T-cell (primary cell): ENCODE data around the gene ERBIN. TPM values are rescaled to one million over a fixed set of nuclear protein-coding genes. Genes with fewer than 3 reads are reported as not detected.
"Not testable (repeated sequence)": the region's sequence is repeated elsewhere in the genome, so short reads cannot be mapped to it uniquely, and the experiment has no call there.

Experiments
- ATAC-seq, 4 experiments: fragments of 200-7000 bp in 3 of 4; fragments of 150-1000 bp in 1 of 4; cut with Tn5 transposase; replicated peaks in 1 of 4; 1 replicate in 3 of 4; 2 replicates in 1 of 4; pipeline ENCODE4 v1.10.0; 2021; ENCODE audit warnings: moderate library complexity in 3 of 4, mild to moderate bottlenecking in 2 of 4, moderate number of reproducible peaks in 1 of 4
- CTCF ChIA-PET, 2 donors: fragments of 300-600 bp; sonication (Branson Sonifier 250); formaldehyde crosslinking; loops; one replicate each; lab custom pipeline; 2022; ENCODE audit warnings: antibody characterized with exemption in 2 of 2; lab: Charles Lee
- POLR2A ChIA-PET, 2 donors: fragments of 300-600 bp; sonication (Branson Sonifier 250); formaldehyde crosslinking; loops; one replicate each; lab custom pipeline; 2022; ENCODE audit warnings: antibody characterized with exemption in 2 of 2; lab: Charles Lee
- DNase-seq, 35 experiments: peaks; one replicate each; pipeline versions ENCODE4 v3.0.0 to v3.0.0-alpha.2; 2013 to 2023
- H3K27ac ChIP-seq: one replicate; pipeline ENCODE4 v1.5.1; 2013; ENCODE audit warnings: low read length
- H3K27me3 ChIP-seq, 2 experiments: replicated peaks in 1 of 2; 1 replicate in 1 of 2; 2 replicates in 1 of 2; pipeline versions ENCODE4 v1.6.1 to v1.7.0; 2013; ENCODE audit warnings: low read length in 1 of 2, mixed read lengths in 1 of 2; ENCODE audit not compliant: control insufficient read depth in 2 of 2, insufficient read depth in 2 of 2; ENCODE audit errors: extremely low read depth in 1 of 2
- H3K36me3 ChIP-seq, 2 donors: 1 replicate in 1 of 2; 2 replicates in 1 of 2; pipeline versions ENCODE4 v1.6.1 to v1.7.0; 2013; ENCODE audit warnings: low read length in 1 of 2; ENCODE audit not compliant: control insufficient read depth in 2 of 2, insufficient read depth in 1 of 2; ENCODE audit errors: extremely low read depth in 1 of 2
- H3K4me1 ChIP-seq, 2 experiments: 1 replicate in 1 of 2; 2 replicates in 1 of 2; pipeline versions ENCODE4 v1.6.1 to v1.7.0; 2013; ENCODE audit warnings: low read length in 2 of 2, mixed read lengths in 1 of 2; ENCODE audit not compliant: insufficient read depth in 2 of 2, control insufficient read depth in 1 of 2; ENCODE audit errors: extremely low read depth in 1 of 2
- H3K4me3 ChIP-seq, 2 donors: 1 replicate in 1 of 2; 2 replicates in 1 of 2; pipeline versions ENCODE4 v1.5.1 to v1.7.0; 2013; ENCODE audit warnings: mild to moderate bottlenecking in 2 of 2, low read length in 1 of 2, moderate library complexity in 1 of 2; ENCODE audit not compliant: control insufficient read depth in 1 of 2; ENCODE audit errors: extremely low read depth in 1 of 2
- H3K9me3 ChIP-seq: 2 replicates; pipeline ENCODE4 v1.7.0; 2013
- H3K27ac Mint-ChIP-seq, 2 donors: one replicate each; pipeline ENCODE4 v1.8.0; 2020 to 2021; ENCODE audit warnings: mild to moderate bottlenecking in 2 of 2, mixed read lengths in 2 of 2
- H3K27me3 Mint-ChIP-seq, 2 donors: one replicate each; pipeline ENCODE4 v1.8.0; 2021 to 2022; ENCODE audit warnings: mixed read lengths in 2 of 2
- H3K36me3 Mint-ChIP-seq: one replicate; pipeline ENCODE4 v1.8.0; 2021; ENCODE audit warnings: mixed read lengths
- H3K4me1 Mint-ChIP-seq, 3 donors: one replicate each; pipeline ENCODE4 v1.8.0; 2020 to 2022; ENCODE audit warnings: mixed read lengths in 3 of 3, mild to moderate bottlenecking in 1 of 3
- H3K4me3 Mint-ChIP-seq, 3 donors: one replicate each; pipeline ENCODE4 v1.8.0; 2020 to 2022; ENCODE audit warnings: mild to moderate bottlenecking in 3 of 3, mixed read lengths in 3 of 3, moderate library complexity in 3 of 3
- H3K9me3 Mint-ChIP-seq, 3 donors: one replicate each; pipeline ENCODE4 v1.8.0; 2020 to 2022; ENCODE audit warnings: mixed read lengths in 3 of 3
- WGBS: methylation state at CpG from one replicate; pipeline ENCODE4 v1.1.5; 2013; ENCODE audit warnings: missing lambda C conversion rate; ENCODE audit not compliant: insufficient coverage; 5-methylcytosine and 5-hydroxymethylcytosine counted together
- total RNA-seq, 35 experiments: library from RNA in 6 of 35; stranded (reverse) in 6 of 35; fragments of 120-200 nt in 1 of 35; gene quantifications; one replicate each; pipeline versions ENCODE4 v1.2.1 to v1.2.4 and lab custom pipeline; 2013 to 2026

The ERBIN gene
- total RNA-seq, 5 donors from 2014 or later (not counting 1 experiment from before 2014, with no cell fraction given): 105 to 125 (median 112) TPM

- WGBS: no CpG with 5 or more reads among the region's 3 CpGs
- no peak overlapping the region for H3K4me3 Mint-ChIP-seq
These were observed 11.7 kb upstream of the ERBIN start for GRCh38 chr5:65914641-65915196.

GRCh38 chr5:65915661-65916060, 10.7 kb upstream of the ERBIN start:
- CTCF ChIA-PET, H3K27me3 ChIP-seq, H3K9me3 ChIP-seq, H3K4me3 Mint-ChIP-seq, ATAC-seq, DNase-seq, H3K4me3 ChIP-seq, H3K27ac Mint-ChIP-seq, H3K27ac ChIP-seq, H3K36me3 ChIP-seq, H3K36me3 Mint-ChIP-seq, POLR2A ChIA-PET, H3K4me1 ChIP-seq, H3K9me3 Mint-ChIP-seq, H3K27me3 Mint-ChIP-seq: not testable (repeated sequence)
- H3K4me1 Mint-ChIP-seq: peaks cover 5 to 16% (median 8%) of the 10 kb centered on the region in 3 donors
- 100% methylated on average over 2 of the region's 6 CpGs for WGBS

More at GRCh38 chr5:65914641-65915196, 11.7 kb upstream of the ERBIN start:
- Histone ChIP-seq H3K9me3 (no peaks in the 10 kb centered on the region), H3K4me1 (peaks cover 0 to 2% of the 10 kb centered on the region in 2 experiments), H3K36me3 (no peaks in the 10 kb centered on the region), H3K4me3 (no peak overlapping the region), H3K27me3 (no peaks in the 10 kb centered on the region), H3K27ac (no peak overlapping the region)
- ChIA-PET CTCF (interaction anchor here in 1 of 2 donors (0.6 kb wide), 1 partner anchor 269 kb away, joined by 4 read pairs; no protein-coding TSS in a partner anchor), POLR2A (interaction anchor here in 1 of 2 donors (0.6 kb wide), 1 partner anchor 72 kb away, joined by 6 read pairs; no protein-coding TSS in a partner anchor)
- Mint-ChIP-seq H3K27ac (peak overlapping the region; percentile 6 to 46), H3K4me1 (peaks cover 5 to 16% (median 8%) of the 10 kb centered on the region in 3 donors), H3K27me3 (no peaks in the 10 kb centered on the region), H3K36me3 (no peaks in the 10 kb centered on the region), H3K9me3 (no peaks in the 10 kb centered on the region)
- ATAC-seq (no peak), DNase-seq (no peak)

- no peak overlapping the region for H3K27ac ChIP-seq
- WGBS: no CpG with 5 or more reads among the region's 3 CpGs
These were observed 10.3 kb upstream of the ERBIN start for GRCh38 chr5:65916066-65916465.

GRCh38 chr5:65916636-65917035, 9.7 kb upstream of the ERBIN start:
- H3K27me3 ChIP-seq: no peaks in the 10 kb centered on the region
- Mint-ChIP-seq H3K36me3 (no peaks in the 10 kb centered on the region), H3K4me3 (no peak overlapping the region), H3K27ac (no peak overlapping the region), H3K27me3 (no peaks in the 10 kb centered on the region), H3K4me1 (peaks cover 5 to 16% (median 8%) of the 10 kb centered on the region in 3 donors), H3K9me3 (no peaks in the 10 kb centered on the region)
- H3K4me3 ChIP-seq: no peak overlapping the region
- CTCF ChIA-PET: interaction anchor here in 1 of 2 donors (0.6 kb wide), 1 partner anchor 181 kb away, joined by 3 read pairs; no protein-coding TSS in a partner anchor
- ATAC-seq (no peak), DNase-seq (no peak)
- H3K36me3 ChIP-seq: no peaks in the 10 kb centered on the region
- H3K27ac ChIP-seq: no peak overlapping the region
- no CpG with 5 or more reads among the region's 1 CpG for WGBS
- POLR2A ChIA-PET: no interaction called here
- H3K9me3 ChIP-seq: no peaks in the 10 kb centered on the region
- H3K4me1 ChIP-seq: peaks cover 0 to 2% of the 10 kb centered on the region in 2 experiments

More at GRCh38 chr5:65916066-65916465, 10.3 kb upstream of the ERBIN start:
- Mint-ChIP-seq H3K9me3 (no peaks in the 10 kb centered on the region), H3K36me3 (no peaks in the 10 kb centered on the region), H3K27ac (no peak overlapping the region), H3K4me1 (peaks cover 5 to 16% (median 8%) of the 10 kb centered on the region in 3 donors), H3K27me3 (no peaks in the 10 kb centered on the region), H3K4me3 (no peak overlapping the region)
- POLR2A ChIA-PET: no interaction called here
- Histone ChIP-seq H3K4me1 (peaks cover 0 to 2% of the 10 kb centered on the region in 2 experiments), H3K4me3 (no peak overlapping the region), H3K36me3 (no peaks in the 10 kb centered on the region), H3K9me3 (no peaks in the 10 kb centered on the region), H3K27me3 (no peaks in the 10 kb centered on the region)
- CTCF ChIA-PET: no interaction called here
- ATAC-seq (no peak), DNase-seq (no peak)

GRCh38 chr5:65919773-65920172, 6.6 kb upstream of the ERBIN start:
- H3K4me1 Mint-ChIP-seq: peaks cover 19 to 30% (median 21%) of the 10 kb centered on the region in 3 donors
- Histone ChIP-seq H3K4me3 (no peak overlapping the region), H3K9me3 (no peaks in the 10 kb centered on the region), H3K36me3 (no peaks in the 10 kb centered on the region), H3K27me3 (no peaks in the 10 kb centered on the region), H3K4me1 (peaks cover 3 to 12% of the 10 kb centered on the region in 2 experiments), H3K27ac (no peak overlapping the region)
- H3K4me3 Mint-ChIP-seq: no peak overlapping the region
- ATAC-seq (no peak), DNase-seq (no peak)
- no peaks in the 10 kb centered on the region for H3K36me3 Mint-ChIP-seq
- no peaks in the 10 kb centered on the region for H3K27me3 Mint-ChIP-seq
- CTCF ChIA-PET: no interaction called here
- no peak overlapping the region for H3K27ac Mint-ChIP-seq
- no peaks in the 10 kb centered on the region for H3K9me3 Mint-ChIP-seq
- POLR2A ChIA-PET: no interaction called here

DNA sequence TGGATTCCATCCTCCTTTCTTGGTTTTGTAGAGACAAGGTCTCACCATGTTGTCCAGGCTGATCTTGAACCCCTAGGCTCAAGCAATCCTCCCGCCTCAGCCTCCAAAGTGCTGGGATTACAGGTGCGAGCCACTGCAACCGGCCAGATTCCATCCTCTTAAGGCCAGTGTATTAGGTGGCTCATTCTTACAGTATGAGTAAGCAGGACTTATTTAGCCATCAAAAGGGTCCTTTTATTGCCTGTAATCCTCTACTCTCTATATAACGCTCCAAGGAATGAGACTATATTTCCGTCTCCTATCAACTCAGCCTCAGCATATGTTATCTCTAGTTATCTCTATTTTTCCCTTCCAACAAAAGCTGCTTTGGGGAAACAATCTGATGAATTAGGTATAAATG, 3.0 kb upstream of the ERBIN start:
- Mint-ChIP-seq H3K27me3 (no peaks in the 10 kb centered on the region), H3K4me3 (peak overlapping the region in 1 of 3 donors; percentile 90), H3K4me1 (peaks cover 22 to 39% (median 26%) of the 10 kb centered on the region in 3 donors), H3K9me3 (no peaks in the 10 kb centered on the region), H3K27ac (peak overlapping the region; percentile 95), H3K36me3 (no peaks in the 10 kb centered on the region)
- Histone ChIP-seq H3K27me3 (no peaks in the 10 kb centered on the region), H3K4me3 (no peak overlapping the region), H3K4me1 (peaks cover 9 to 10% of the 10 kb centered on the region in 2 experiments), H3K36me3 (no peaks in the 10 kb centered on the region), H3K27ac (no peak overlapping the region), H3K9me3 (no peaks in the 10 kb centered on the region)
- ATAC-seq (no peak), DNase-seq (no peak)
- POLR2A ChIA-PET: interaction anchor here in 1 of 2 donors (0.6 kb wide), 1 partner anchor 20 kb away, joined by 3 read pairs; no protein-coding TSS in a partner anchor
- WGBS: no CpG with 5 or more reads among the region's 5 CpGs
- CTCF ChIA-PET: no interaction called here
